ENCODE results near the gene STRA6.

Gene STRA6

DNA sequence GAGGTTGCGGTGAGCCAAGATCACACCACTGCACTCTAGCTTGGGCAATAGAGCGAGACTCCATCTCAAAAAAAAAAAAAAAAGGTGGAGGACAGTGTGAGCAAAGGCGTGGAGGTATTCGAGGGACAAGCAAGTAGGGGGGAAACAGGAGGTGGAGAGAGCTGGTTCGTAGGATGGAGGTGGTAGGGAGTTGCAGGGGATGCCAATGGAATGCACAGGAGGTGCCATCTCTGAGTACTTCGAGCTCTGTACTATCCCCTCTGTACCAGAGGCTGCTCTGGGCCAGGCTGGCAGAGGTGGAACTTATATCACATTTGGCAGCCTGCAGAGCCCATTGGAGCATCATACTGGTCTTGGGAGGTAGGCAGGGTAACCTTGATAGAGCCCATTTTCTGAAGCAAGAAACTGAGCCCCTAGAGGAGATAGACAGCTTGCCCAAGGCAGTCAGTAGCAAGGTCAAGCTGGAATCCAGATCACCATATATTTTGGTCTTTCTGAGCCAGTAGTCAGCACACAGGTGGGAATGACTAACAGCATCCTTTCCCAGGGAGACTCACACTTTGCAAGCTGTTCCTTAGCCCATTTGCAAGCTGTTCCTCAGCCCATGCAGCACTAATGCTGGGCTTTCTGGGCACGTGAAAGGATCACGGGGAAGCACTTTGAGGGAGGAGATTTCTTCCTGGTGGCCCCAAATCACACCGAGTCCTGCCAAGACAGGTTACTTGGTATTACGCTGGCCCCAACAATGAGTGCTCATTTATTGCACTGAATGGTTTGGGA is 24.4 kb upstream of the STRA6 start:
- DNase-seq (ENCODE audit: low read depth in 2 of 2) = no peak

DNA sequence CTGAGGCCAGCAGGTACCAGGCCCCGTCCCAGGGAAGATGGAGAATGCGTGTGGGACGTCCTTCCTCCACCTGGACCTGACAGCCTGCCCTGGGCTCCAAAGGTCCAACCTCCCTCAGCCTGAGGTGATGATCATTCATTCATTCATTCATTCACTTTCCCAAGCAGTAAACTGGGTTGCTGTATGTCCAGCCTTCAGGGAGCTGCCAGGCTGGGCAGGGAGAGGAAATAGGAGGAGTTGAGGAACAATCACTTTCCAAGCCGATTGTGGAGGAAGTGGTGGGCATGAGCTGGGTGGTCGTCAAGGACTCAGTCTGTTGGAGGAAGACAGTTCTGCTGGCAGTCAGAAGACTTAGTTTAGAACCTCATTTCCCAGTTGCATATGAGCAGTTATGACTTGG is 23.3 kb upstream of the STRA6 start:
- DNase-seq (ENCODE audit: low read depth in 2 of 2) = no peak

DNA sequence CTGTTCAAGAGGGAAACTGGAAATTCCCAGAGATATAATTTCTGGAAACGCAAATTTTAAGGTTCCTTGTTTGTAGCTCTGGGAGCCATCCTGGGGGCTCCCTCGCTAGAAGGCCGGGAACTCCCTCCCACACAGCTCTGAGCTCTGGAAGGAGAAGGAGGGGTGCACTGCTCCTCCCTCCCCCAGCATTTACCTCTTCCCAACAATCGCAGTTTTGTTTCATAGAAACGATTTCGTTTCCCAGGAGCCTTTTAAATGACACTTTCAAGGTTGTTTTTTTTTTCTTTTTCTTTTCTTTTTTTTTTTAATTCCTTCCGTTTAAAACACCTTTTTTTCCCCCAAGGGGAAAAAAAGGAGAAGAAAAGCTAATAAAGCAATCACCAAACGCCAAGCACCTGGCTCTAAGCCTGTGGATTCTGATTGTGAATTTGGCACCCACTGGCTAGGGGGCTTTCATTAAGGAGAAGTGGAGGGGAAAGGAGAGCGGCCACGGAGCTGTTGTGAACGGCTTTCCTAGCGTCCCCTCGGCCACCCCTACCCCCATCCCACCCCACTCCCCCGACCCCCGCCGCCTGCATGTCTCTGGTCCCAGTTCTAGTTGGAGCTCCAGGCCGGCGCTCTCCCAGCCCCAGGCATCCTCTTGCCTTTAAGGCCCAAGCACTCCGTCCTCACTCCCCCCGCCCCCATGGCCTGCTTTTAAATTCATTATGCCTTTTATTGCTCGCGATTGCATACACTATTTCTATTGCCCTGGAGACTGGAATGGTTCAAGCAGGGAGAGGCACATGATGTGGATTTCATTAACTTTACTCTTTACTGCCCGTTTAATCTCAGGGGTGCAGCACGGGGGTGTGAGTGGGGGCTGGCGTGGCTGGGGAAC is 19.9 kb upstream of the STRA6 start:
- DNase-seq (ENCODE audit: low read depth in 2 of 2) = no peak

DNA sequence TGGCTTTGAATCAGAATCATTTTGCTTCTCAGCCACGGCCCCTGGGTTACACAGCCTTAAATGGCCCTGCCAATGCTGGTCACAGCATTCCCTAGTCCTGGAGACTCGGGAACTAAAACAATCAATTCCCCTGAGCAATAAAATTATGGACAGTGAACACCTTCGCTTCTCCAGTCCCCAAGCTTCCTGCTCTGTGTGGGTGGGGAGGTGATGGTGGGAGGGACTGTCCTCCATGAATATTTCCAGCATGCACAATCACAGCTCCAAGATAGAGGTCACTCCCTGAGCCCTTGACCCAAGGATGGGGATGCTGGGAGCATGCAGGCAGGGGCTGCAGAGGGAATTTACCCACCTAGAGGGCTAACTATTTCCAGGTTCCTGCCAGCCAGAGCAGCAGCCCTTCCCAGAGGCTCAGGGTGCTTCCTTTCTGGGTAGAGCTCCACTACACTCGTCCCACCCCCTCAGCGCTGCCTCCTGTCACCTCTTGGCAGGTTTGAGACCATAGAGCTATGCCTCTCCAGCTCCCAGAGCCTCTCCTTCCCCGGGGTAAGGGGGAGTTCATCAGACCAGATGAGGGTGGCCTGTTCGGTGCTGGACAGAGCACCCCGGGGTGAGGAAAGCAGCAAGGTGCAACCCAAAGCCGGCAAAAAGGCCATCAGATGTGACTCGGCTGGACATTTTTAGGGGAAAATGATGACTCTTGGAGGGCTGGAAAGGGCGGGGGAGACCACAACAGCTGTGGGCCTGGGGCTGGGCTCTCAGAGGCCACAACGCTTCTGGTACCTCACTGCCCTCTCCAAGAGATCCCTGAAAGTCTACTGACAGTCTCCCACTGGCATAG is 19.0 kb upstream of the STRA6 start:
- no peak for DNase-seq (ENCODE audit: low read depth in 2 of 2)

DNA sequence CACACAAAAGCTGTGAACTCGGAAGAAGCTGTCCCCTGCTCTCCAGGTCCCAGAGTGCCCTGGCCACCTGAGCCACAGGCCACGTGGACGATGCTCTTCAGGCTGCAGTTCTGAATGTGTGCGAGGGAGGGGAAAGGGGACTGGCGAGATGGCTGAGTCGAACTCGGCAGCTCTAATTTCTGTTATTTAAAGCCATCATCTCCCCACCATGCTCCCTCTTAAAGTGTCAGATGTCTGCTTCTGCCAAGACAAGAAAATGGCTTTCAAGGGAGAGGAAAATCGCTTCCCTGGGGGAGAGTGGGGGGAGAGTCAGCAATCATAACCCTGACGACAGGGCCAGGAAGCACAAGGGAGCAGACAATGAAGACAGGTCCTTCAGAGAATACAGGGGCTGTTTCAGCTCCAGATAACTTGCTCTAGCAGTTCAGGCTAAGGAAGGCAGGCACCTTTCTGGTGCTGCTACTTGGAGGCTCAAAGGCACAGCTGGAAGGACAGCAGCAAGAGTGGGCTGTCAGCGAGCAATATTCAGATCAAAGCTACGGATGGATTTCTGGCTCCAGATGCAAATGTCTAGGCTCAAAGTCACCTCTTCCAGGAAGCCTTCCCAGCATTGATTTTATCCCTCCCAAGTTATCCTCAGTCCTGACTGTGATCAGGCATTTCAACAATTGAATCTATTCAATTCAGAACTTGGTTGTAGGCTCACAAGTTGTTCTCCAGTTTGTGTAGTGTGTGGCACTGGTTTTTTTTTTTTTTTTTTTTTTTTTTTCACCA is 18.1 kb upstream of the STRA6 start:
- no peak for DNase-seq (ENCODE audit: low read depth in 2 of 2)

DNA sequence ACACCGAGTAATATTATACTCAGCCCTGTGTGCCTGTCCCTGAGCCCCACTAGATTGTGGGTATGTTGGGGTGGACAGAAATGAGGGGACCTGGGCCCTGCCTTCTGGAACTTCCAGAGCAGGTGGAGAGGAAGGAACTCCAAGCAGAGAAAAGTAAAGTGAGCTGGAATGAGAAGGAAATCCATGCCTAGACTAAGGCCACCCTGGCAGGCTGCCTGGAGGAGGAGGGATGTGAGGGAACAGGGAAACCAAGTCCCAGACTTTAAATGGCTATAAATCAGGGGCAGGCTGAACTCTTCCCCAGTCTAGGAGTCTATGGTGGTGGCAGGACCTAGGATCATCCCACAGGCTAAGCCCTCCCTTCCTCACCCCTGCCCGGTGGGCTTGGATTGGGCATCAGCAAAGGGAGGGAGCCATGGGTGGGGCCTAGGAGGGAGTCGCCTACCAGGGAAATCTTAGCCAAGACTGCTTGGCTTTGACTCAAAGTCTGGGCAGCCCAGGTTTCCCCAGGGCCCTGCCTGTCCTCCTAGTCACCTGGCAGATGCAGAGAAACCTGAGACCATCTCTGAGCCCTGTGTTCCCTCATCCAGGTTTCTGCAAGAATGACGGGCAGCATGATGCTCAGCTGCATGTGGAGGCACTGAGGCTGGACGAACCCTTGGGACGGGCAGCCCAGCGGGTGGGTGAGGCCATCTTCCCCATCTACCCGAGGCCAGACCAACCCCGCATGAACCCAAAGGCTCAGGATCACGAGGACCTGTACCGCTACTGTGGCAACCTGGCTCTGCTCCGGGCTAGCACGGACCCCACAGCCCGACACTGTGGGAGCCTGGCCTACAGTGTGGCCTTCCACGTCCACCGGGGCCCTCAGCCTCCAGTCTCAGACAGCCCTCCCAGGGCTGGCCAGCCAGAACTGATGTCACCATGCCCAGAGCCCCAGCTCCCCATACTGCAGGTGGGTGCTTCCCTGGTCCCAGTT is 15.6 kb upstream of the STRA6 start:
- no peak for DNase-seq (ENCODE audit: low read depth in 2 of 2)

DNA sequence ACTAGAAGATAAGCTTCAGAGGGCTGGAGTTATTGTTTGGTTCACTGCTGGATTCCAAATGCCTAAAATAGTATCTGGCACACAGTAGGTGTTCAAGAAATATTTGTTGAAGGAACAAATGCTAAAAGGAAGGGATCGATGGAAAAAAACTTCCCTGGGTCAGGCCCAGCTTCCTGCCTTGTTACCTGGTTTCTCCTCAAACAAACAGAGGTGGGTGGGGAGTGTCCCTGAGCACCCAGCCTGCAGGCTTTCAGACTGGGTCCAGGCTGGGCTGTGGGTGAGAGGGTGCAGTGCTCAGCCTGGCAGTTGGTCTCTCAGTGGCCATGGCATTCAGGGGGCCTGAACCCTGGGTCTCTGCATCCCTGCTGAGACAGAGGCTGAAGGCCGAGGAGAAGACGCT is 14.4 kb upstream of the STRA6 start:
- DNase-seq (ENCODE audit: low read depth in 2 of 2) = no peak

DNA sequence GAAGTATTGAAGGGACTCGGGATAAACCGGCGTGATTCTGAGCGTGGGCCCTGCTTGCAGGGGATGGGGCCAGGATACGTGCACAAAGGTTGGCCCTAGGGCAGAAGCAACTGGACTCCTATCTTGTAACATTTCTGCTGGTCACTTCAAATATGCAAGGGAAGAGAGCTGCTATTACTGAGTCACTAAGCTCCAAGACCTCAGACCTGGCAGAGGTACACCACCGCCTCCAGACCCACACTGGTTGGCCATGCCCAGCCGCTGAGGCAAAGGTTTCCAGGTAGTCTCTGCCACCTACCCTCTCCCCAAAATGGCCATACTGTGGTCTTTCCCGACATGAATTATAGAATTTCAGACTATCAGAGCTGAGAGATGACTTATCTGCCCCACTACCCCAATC is 13.4 kb upstream of the STRA6 start:
- no peak for DNase-seq (ENCODE audit: low read depth in 2 of 2)

DNA sequence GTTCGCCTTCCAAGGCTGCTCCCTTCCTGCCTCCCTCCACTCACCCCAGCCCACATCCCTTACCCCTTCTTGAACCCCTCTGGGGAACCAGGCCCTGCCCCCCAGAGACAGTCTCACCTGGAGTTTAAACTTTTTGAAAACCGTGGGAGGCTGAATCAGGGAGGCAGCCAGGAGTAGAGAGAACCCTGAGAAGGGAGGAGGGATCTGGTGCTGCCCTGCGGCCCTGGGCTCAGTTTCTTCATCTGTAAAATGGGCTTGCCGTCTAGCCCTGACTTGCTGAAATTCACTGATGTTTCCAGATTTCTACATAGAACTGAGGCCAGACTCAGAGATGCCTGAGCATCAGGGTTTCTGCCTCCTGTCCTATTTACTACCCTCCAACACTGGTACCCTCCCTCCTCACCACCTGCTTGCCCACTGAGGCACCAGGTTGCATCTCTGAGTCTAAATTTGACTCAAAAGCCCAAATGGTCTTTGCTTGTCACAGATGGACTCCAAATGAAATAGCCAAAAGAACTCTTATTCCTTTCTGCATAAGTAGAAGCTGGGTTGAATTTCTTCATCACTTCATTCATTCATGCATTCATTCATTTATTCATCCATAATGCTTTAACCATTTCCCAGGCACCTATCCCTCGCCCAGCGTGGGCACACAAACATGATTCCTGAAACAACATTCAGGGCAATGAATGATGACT is 11.9 kb upstream of the STRA6 start:
- DNase-seq (ENCODE audit: low read depth in 2 of 2) = no peak

DNA sequence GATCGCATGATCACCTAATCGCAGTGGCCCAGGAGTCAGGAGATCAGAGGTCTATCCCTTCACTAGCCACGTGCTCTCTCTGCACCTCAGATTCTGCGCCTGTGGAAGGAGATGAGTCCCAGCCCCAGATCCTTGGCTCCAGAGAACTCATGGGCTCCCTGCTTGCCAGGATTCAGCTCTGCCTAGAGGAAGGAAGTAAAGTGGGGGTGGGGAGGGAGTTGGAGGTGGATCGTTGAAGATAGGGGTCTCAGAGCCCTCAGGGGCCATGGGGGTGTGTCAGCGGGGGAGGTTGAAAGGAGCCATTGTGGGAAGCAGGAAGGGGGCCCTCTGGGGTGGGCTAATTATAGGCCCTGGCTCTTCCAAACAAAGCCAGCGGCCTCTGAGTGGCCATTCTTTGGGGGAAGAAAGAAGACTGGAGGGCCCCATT is 11.3 kb upstream of the STRA6 start:
- no peak for DNase-seq (ENCODE audit: low read depth in 2 of 2)

DNA sequence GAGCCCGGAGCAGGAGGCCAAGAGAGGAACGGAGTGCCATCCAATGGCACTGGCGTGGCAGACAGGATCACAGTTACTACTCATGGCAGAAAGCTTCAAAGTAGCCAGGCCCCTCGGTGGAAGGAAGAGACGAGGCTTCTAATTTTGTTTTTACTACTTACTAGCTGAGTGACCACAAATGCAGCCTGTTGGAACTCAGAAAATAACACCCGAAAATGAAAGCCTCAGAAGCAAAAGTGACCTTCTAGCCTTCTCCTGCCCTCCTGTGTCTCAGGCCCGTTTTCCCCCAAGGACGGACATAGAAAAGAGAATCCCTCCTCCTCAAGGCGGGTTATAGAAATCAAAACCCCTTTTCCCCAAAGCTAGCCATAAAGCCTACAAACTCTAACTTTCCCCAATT is 9.9 kb upstream of the STRA6 start:
- no peak for DNase-seq (ENCODE audit: low read depth in 2 of 2)

DNA sequence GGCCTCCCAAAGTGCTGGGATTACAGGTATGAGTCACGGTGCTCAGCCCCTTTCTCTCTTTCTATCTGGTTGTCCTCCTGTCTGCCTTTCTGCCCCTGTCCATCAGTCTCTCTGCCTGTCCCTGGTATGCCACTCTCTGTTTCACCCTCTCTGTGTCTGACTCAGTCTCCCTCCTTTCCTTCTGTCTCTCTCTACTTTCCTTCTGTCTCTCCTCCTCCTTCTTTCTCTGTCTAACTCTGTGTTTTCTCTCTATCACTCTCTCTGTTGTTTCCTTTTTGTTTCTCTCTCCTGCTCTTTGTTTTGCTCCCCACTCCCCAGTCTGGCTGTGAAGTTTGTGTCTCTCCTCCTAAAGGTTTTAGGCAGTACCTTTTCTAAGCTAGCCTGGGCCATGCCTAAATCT is 9.1 kb upstream of the STRA6 start:
- DNase-seq (ENCODE audit: low read depth in 2 of 2) = no peak

DNA sequence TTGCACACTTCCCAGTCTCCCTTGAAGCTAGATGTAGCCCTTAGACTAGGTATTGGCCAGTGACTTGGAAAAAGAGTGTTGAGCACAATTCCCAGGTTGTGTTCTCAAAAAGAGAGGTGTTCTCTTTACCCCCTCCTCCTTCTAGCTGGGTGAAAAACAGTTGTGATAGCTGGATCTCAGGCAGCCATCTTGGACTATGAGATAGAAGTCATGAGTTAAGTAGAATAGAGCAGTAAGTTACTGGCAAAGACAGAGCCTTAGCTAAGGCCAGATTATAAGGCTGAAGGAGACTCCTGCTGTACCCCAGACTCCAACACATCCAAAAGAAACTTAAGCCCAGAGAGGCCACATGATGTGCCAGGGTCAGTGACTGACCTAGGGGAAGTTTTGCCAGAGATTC is 8.1 kb upstream of the STRA6 start:
- DNase-seq (ENCODE audit: low read depth in 2 of 2) = no peak

DNA sequence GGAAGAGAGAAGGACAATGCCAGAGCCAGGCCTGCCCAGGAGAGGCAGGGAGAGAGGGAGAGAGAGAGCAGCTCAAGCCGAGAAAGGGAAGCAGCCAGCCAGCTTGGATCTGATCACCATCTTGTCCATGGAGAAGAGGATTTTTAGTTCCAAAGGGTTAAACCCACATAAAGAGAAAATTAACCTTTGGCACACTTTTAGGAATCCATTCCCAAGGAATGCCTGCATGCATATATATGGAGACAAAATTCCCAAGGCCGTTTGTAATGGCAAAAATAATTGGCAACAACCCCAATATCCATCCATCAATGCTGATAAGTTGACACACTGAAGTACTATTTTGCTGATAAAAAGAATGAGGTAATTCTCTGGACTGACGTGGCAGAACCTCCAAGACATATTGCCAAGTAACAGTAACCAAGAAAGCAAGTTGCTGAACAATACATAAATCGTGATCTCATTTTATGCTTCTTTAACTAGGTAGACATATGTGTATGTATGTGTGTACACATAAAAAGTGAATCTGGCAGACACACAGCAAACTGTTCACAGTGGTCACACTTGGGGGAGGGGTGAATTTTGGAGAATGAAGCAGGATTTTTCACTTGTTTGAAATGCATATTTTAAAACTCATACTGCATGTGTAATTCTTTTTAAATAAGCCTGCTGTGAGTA is 7.5 kb upstream of the STRA6 start:
- DNase-seq (ENCODE audit: low read depth in 2 of 2) = no peak

DNA sequence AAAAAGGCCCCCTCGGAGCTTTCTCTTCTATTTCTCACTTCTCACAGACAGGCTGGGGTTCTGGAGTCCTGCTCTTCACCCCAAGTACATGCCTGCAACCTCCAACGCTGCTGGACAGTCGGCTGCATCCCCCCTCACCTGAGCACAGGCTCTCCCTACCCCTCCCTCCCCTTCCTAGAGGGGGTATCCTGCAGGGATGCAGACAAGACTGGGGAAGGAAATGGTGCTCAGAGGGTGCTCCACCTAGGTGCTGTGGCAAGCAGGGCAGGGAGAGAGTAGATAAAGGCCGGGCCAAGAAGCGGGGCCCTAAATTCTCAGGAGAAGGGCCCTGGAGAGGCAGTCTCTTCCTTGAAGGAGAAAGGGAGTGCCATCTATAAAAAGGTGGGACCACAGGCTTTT is 7.0 kb upstream of the STRA6 start:
- no peak for DNase-seq (ENCODE audit: low read depth in 2 of 2)

DNA sequence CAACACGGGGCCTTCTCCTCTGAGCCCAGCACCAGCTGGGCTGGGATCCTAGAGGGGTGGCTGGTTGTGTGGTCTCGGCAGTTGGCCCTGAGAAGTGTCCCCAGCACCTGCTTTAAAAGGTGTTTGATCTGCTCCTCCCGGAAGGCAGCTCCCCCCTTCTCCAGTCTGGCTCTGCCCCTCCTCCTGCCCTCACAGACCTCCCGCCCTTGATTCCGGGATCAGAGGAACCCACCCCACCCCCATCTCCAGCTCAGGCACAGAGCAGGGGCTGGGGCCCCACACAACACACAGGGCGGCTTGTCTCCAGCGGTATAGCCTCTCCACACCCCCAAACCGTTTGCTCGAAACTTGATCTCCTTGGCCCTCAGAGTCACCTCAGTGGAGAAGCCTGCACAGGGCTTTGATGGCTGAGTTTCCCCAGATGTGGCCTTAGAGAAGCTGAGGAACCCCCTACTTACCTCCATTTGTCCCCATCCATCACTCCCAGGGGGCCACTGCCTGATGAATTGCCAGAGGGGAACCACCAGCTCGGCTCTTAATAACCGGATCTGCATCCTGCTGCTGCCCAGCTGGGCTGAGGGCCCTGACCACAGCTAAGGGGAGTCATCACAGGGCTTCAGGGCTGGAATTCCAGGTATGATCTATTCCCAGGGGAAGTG is 6.4 kb upstream of the STRA6 start:
- DNase-seq (ENCODE audit: low read depth in 2 of 2) = no peak

DNA sequence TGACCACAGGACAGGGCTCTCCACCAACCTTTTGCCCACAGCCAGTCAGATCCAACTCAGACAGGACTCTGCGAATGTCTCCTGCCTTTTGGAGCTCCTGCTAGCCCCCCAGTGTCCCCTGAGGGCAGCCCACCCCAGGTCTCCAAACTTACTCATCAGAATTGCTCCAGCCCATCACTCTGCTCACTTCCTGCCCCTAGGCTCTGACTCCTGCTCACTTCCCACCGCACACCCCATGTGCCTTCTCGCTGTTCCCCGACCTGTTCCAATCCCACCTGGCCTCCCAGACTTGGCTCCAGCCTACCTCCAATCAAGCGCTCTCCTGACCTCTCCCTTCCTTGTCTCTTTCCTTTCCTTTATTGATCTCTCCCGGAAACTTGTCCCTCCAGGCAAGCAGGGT is 5.9 kb upstream of the STRA6 start:
- DNase-seq (ENCODE audit: low read depth in 2 of 2) = no peak

DNA sequence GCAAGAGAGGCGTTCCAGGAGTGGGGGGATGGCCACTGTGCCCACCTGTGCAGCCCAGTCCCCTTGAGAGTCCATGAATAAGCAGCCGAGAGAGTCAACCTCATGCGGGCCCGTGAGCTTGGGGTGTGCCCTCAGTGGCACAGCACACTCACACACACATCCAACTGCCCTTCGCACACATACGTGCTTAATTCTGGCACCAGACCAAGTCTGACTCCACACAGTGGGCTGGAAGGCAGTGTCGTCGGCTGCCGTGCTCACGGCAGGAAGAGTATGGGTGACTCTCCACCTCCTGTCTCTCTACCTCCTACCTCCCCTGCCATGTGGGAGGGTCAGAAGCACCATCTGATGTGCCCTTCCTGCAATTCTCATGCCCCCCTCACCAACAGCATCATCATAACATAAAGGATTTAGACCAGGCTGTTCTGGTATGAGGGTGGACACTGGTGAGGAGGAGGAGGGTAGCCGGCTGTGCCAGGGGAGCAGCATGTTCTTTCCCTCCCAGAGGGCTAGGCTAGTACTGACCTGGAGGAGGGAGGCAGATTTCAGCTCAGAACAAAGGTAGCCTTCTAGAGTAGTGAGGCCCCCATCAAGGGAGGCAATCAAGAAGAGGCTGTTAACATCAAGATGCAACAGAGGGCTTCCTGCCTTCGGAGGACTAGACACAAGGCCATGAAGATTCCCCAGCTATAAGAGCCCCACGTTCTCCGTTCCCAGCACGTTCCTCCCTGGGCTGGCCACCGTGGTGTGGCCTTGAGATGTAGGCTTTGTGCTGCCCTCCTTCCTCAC is 5.3 kb upstream of the STRA6 start:
- no peak for DNase-seq (ENCODE audit: low read depth in 2 of 2)
